HEK293 (cell line): ENCODE measurements around the gene SLC48A1.

Source experiments
- CTCF ChIA-PET: fragments of 350-600 bp; formaldehyde crosslinking; extraction: SDS; loops from one replicate; lab custom pipeline; 2021; ENCODE audit warnings: antibody characterized with exemption; lab: Yijun Ruan, JAX
- POLR2A ChIA-PET: fragments of 300-600 bp; formaldehyde crosslinking; extraction: SDS; loops from one replicate; lab custom pipeline; 2020; ENCODE audit warnings: antibody characterized with exemption, inconsistent platforms; lab: Yijun Ruan, JAX
- H3K27ac ChIP-seq: fragments of 200-500 bp; sonication (Bioruptor generic); 2 replicates; pipeline ENCODE4 v1.5.1; 2014; ENCODE audit warnings: low read depth, low read length, control low read depth, inconsistent platforms; ENCODE audit errors: extremely low read depth
- H3K36me3 ChIP-seq, 2 experiments: fragments of 200-500 bp in 1 of 2; sonication (Bioruptor generic) in 1 of 2; 1 replicate in 1 of 2; 2 replicates in 1 of 2; pipeline ENCODE4 v1.5.1; 2014 to 2017; ENCODE audit warnings: inconsistent platforms in 2 of 2, low read length in 2 of 2; ENCODE audit not compliant: control insufficient read depth in 2 of 2, insufficient read depth in 1 of 2
- H3K4me1 ChIP-seq: fragments of 200-500 bp; sonication (Bioruptor generic); 2 replicates; pipeline ENCODE4 v1.5.1; 2014; ENCODE audit warnings: mild to moderate bottlenecking, low read length, inconsistent platforms; ENCODE audit not compliant: control insufficient read depth, insufficient read depth
- H3K4me3 ChIP-seq: 2 replicates; pipeline ENCODE4 v1.5.1; 2011; ENCODE audit warnings: low read depth, mild to moderate bottlenecking, control low read depth, low read length, moderate library complexity
- H3K9me3 ChIP-seq: fragments of 200-500 bp; sonication (Bioruptor generic); 2 replicates; pipeline ENCODE4 v1.5.1; 2014; ENCODE audit warnings: low read depth, low read length, inconsistent platforms; ENCODE audit not compliant: control insufficient read depth, insufficient read depth
- OVOL3 ChIP-seq: fragments of 450-650 bp; formaldehyde crosslinking; IDR thresholded peaks from 2 replicates; pipeline ENCODE4 v1.5.1; 2016; ENCODE audit warnings: missing biosample characterization, missing genetic modification characterization
- SCRT2 ChIP-seq: fragments of 450-650 bp; formaldehyde crosslinking; IDR thresholded peaks from 2 replicates; pipeline ENCODE4 v1.5.1; 2016; ENCODE audit warnings: missing biosample characterization, missing genetic modification characterization
- SP7 ChIP-seq: fragments of 450-650 bp; formaldehyde crosslinking; IDR thresholded peaks from 2 replicates; pipeline ENCODE4 v1.5.1; 2016; ENCODE audit warnings: missing biosample characterization, missing genetic modification characterization
- ZBTB17 ChIP-seq: fragments of 450-650 bp; formaldehyde crosslinking; IDR thresholded peaks from 2 replicates; pipeline ENCODE4 v1.5.1; 2016; ENCODE audit warnings: missing biosample characterization, missing genetic modification characterization
- ZBTB26 ChIP-seq: fragments of 450-650 bp; formaldehyde crosslinking; optimal IDR thresholded peaks from 2 replicates; pipeline ENCODE3; 2016; ENCODE audit warnings: missing biosample characterization, mild to moderate bottlenecking, missing genetic modification characterization
- ZNF114 ChIP-seq: fragments of 450-650 bp; formaldehyde crosslinking; IDR thresholded peaks from 2 replicates; pipeline ENCODE4 v1.5.0; 2017; ENCODE audit warnings: missing biosample characterization, missing genetic modification characterization
- ZNF133 ChIP-seq: fragments of 450-650 bp; formaldehyde crosslinking; IDR thresholded peaks from 2 replicates; pipeline ENCODE4 v1.5.1; 2016; ENCODE audit warnings: missing biosample characterization, missing genetic modification characterization
- ZNF184 ChIP-seq: fragments of 450-650 bp; IDR thresholded peaks from 2 replicates; pipeline ENCODE4 v1.5.1; 2018; ENCODE audit warnings: missing biosample characterization, mild to moderate bottlenecking, missing genetic modification characterization
- ZNF2 ChIP-seq: fragments of 450-650 bp; formaldehyde crosslinking; IDR thresholded peaks from 2 replicates; pipeline ENCODE4 v1.5.1; 2016; ENCODE audit warnings: missing biosample characterization, missing genetic modification characterization
- ZNF23 ChIP-seq: fragments of 450-650 bp; formaldehyde crosslinking; IDR thresholded peaks from 2 replicates; pipeline ENCODE4 v1.5.1; 2016; ENCODE audit warnings: missing biosample characterization, missing genetic modification characterization, borderline replicate concordance
- ZNF311 ChIP-seq: fragments of 450-650 bp; formaldehyde crosslinking; IDR thresholded peaks from 2 replicates; pipeline ENCODE4 v1.5.1; 2017; ENCODE audit warnings: missing biosample characterization, missing genetic modification characterization, borderline replicate concordance
- ZNF354C ChIP-seq: fragments of 450-650 bp; formaldehyde crosslinking; IDR thresholded peaks from 2 replicates; pipeline ENCODE4 v1.5.1; 2016; ENCODE audit warnings: missing biosample characterization, missing genetic modification characterization, low read depth, borderline replicate concordance
- ZNF510 ChIP-seq: fragments of 450-650 bp; formaldehyde crosslinking; IDR thresholded peaks from 2 replicates; pipeline ENCODE4 v1.5.1; 2018; ENCODE audit warnings: mild to moderate bottlenecking, missing genetic modification characterization, missing biosample characterization; ENCODE audit not compliant: insufficient replicate concordance
- ZNF548 ChIP-seq: fragments of 450-650 bp; formaldehyde crosslinking; IDR thresholded peaks from 2 replicates; pipeline ENCODE4 v1.5.1; 2016; ENCODE audit warnings: missing biosample characterization, missing genetic modification characterization
- ZNF596 ChIP-seq: fragments of 450-650 bp; IDR thresholded peaks from 2 replicates; pipeline ENCODE4 v1.5.0; 2018; ENCODE audit warnings: missing biosample characterization, mild to moderate bottlenecking, missing genetic modification characterization, moderate library complexity
- ZNF600 ChIP-seq: fragments of 450-650 bp; formaldehyde crosslinking; IDR thresholded peaks from 2 replicates; pipeline ENCODE4 v1.5.1; 2016; ENCODE audit warnings: missing biosample characterization, missing genetic modification characterization
- ZNF629 ChIP-seq: fragments of 450-650 bp; formaldehyde crosslinking; IDR thresholded peaks from 2 replicates; pipeline ENCODE4 v1.5.1; 2017; ENCODE audit warnings: missing biosample characterization, missing genetic modification characterization
- ZSCAN30 ChIP-seq: fragments of 450-650 bp; IDR thresholded peaks from 2 replicates; pipeline ENCODE4 v1.5.1; 2018; ENCODE audit warnings: missing biosample characterization, mild to moderate bottlenecking, missing genetic modification characterization, moderate library complexity
- TF ChIP-seq, protein P1 (sequence below): fragments of 450-650 bp; formaldehyde crosslinking; IDR thresholded peaks from 2 replicates; pipeline ENCODE4 v1.5.1; 2016; ENCODE audit warnings: missing biosample characterization, missing genetic modification characterization

The SLC48A1 gene

GRCh38 chr12:47774663-47775062 lies 1.6 kb downstream of the SLC48A1 start:
- Histone ChIP-seq H3K9me3 (no peaks in the 10 kb centered on the region), H3K36me3 (no peaks in the 10 kb centered on the region), H3K4me3 (no peak overlapping the region), H3K4me1 (no peaks in the 10 kb centered on the region; the same call in 1 of the 2 replicates), H3K27ac (no peak overlapping the region)
- ChIA-PET CTCF (interaction anchor here (0.7 to 19.6 kb wide), 6 partner anchors 6 to 63 kb away, joined by 3 to 784 read pairs (median 142); no protein-coding TSS in a partner anchor), POLR2A (interaction anchor here (1.4 kb wide), 1 partner anchor 32 kb away, joined by 4 read pairs; no protein-coding TSS in a partner anchor)
- TF ChIP-seq ZNF184 = no peak
- TF ChIP-seq ZBTB26 = no peak
- TF ChIP-seq, protein P1, sequence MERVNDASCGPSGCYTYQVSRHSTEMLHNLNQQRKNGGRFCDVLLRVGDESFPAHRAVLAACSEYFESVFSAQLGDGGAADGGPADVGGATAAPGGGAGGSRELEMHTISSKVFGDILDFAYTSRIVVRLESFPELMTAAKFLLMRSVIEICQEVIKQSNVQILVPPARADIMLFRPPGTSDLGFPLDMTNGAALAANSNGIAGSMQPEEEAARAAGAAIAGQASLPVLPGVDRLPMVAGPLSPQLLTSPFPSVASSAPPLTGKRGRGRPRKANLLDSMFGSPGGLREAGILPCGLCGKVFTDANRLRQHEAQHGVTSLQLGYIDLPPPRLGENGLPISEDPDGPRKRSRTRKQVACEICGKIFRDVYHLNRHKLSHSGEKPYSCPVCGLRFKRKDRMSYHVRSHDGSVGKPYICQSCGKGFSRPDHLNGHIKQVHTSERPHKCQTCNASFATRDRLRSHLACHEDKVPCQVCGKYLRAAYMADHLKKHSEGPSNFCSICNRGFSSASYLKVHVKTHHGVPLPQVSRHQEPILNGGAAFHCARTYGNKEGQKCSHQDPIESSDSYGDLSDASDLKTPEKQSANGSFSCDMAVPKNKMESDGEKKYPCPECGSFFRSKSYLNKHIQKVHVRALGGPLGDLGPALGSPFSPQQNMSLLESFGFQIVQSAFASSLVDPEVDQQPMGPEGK (tag by site-specific recombination) = no peak
- peak; percentile 56; the same call in 1 of the 2 replicates for TF ChIP-seq SCRT2 (tag by site-specific recombination)
- TF ChIP-seq ZNF133 = no peak
- TF ChIP-seq ZNF114 (tag by site-specific recombination) = no peak
- TF ChIP-seq ZNF354C = no peak
- no peak for TF ChIP-seq ZNF600 (tag by site-specific recombination)

DNA sequence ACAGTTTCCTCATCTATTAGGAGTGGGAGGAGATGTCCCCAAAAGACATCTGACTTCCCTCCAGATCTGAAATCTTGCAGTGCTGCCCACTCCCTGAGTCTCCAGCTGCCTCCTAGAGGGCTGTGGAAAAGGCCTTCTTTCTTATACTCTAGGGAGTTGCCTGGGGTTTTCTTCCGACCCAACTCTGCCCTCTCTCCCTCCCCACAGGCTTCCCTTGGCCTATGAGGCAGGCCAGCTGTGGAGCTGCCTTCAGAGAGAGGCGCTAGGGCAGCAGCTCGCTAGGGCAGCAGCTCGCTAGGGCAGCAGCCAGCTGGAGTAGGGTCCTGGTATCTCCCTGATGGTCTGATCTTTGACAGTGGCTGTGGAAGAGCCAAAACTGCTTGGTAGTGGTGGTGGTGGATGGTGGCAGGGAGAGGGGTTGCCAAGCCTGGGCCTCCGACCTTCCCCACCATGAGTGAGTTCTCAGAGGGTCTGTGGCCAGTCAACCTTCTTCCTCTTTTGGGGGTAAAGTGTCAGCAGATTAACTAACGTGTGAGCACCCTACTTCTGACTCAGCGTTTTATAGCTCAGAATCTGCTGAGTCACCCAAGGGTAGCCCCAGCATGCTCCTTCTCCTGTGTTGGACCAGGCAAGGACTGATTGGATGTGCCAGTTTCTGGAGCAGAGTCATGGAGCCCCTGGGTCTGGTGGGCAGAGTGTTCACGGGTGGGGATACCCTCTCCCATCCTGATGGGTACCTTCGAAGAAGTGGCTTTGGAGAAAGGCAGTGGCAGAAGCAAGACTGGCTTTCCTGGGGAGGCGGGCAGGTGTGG lies 2.3 kb downstream of the SLC48A1 start:
- CTCF ChIA-PET = interaction anchor here (0.7 to 19.6 kb wide), 9 partner anchors 7 to 1019 kb away, joined by 3 to 784 read pairs (median 10); no protein-coding TSS in a partner anchor
- 0 out of 2 replicates have a peak, but pooled peaks have one; percentile 30 for TF ChIP-seq SP7 (tag by site-specific recombination)
- no peak for TF ChIP-seq ZNF510 (tag by site-specific recombination)
- TF ChIP-seq OVOL3 (tag by site-specific recombination) = no peak
- no peak for TF ChIP-seq ZNF311 (tag by site-specific recombination)
- TF ChIP-seq ZNF600 (tag by site-specific recombination) = peak; percentile 16; the same call in 1 of the 2 replicates
- no peak for TF ChIP-seq ZSCAN30 (tag by site-specific recombination)
- TF ChIP-seq, protein P1 (tag by site-specific recombination) = no peak
- no peak for TF ChIP-seq ZNF629
- TF ChIP-seq ZNF548 (tag by site-specific recombination) = no peak
- TF ChIP-seq ZNF23 (tag by site-specific recombination) = no peak
- 0 out of 2 replicates have a peak, but pooled peaks have one; percentile 29 for TF ChIP-seq ZBTB17 (tag by site-specific recombination)
- TF ChIP-seq ZNF596 (tag by site-specific recombination) = no peak
- TF ChIP-seq ZNF2 (tag by site-specific recombination) = no peak
- POLR2A ChIA-PET = interaction anchor here (1.4 kb wide), 1 partner anchor 33 kb away, joined by 4 read pairs; no protein-coding TSS in a partner anchor
- Histone ChIP-seq H3K4me1 (no peaks in the 10 kb centered on the region; the same call in 1 of the 2 replicates), H3K9me3 (no peaks in the 10 kb centered on the region), H3K27ac (no peak overlapping the region), H3K36me3 (no peaks in the 10 kb centered on the region), H3K4me3 (no peak overlapping the region)
